Kidney tubule cell (primary cell): Measurements from ENCODE around the gene GSTO2.

Experiments
- DNase-seq: peaks from one replicate; pipeline ENCODE4 v3.0.0-alpha.2; 2018; ENCODE audit warnings: low spot score

GSTO2 gene

DNA sequence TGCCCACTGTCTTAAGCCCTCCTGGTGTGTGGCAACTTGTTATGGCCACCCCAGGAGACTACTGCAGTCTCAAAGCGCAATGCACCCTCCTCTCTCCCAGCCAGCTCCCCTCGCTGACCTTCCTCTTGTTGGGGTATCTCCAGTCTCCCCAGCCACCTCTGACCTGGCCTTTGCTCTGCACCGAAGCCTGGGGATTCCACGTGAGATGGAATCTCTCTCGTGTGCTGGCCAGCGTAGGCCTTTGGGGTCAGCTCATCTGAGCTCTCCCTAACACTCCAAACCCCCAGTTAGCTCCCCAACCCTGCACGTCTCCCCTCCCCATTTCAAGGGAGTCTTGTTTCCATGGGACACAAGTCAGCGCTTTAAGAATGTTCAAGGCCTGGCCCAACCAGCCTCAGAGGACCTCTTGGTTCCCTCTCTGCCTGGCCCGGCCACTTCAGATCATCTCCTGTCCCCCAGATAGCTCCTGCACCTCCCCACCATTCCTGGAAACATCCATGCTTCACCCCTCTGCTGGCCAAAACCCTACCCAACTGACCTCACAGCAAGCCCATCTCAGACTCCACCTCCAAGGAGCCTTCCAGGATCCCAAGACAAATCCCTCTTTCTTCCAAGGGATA, 58.1 kb downstream of the GSTO2 start:
- no peak for DNase-seq

DNA sequence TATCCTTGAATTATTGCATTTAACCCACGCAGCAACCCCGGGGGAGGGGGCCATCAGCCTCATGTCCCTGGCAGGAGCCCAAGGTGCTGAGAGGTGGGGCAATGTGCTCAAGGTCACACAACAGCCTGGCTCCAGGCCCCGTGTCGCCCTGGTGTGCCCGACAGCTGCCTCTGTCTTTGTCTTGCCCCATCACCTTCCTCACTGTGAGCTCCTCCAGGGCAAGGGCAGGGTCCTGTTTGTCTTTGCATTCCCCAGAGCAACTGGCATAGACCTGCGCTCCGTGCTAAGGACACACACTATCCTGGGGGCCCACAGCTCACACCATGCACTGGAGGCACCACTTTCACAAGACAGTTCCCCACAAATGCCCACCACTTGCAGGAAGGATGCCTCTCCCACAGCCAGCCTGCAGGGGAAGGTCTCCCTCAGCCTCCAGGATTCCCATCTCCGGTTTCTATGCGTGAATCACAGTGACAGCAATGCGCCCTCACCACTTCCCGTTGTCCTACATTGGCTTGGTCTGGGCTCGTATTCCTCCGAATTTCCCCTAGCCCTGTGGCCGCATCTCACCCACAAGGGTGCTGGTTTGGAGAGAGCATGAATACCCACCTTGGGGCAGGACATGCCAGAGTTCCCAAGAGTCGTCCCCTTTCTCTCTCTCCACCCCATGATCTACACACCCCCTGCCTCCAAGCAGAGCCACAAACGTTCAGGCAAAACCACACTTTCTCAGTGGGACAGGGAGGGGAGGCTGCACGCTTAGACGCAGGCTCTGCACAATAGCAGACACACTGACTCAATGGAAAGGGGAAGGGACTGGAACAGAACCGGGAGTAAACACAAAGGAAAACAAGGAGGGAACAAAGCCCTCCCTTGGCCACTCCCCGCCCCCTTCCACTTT, 59.0 kb downstream of the GSTO2 start:
- peak; percentile 41 for DNase-seq

DNA sequence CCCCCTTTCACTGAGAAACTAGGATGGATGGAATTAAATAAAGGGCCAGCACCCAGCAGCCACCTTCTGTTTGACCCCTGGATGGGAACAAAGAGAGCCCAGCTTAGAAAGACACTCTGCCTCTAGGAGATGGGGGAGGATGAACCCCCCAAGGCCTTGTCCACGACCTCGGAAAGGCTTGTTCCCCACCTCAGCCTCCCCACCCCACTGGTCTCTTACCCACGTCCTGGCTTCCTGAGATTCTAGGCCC, 59.6 kb downstream of the GSTO2 start:
- no peak for DNase-seq

DNA sequence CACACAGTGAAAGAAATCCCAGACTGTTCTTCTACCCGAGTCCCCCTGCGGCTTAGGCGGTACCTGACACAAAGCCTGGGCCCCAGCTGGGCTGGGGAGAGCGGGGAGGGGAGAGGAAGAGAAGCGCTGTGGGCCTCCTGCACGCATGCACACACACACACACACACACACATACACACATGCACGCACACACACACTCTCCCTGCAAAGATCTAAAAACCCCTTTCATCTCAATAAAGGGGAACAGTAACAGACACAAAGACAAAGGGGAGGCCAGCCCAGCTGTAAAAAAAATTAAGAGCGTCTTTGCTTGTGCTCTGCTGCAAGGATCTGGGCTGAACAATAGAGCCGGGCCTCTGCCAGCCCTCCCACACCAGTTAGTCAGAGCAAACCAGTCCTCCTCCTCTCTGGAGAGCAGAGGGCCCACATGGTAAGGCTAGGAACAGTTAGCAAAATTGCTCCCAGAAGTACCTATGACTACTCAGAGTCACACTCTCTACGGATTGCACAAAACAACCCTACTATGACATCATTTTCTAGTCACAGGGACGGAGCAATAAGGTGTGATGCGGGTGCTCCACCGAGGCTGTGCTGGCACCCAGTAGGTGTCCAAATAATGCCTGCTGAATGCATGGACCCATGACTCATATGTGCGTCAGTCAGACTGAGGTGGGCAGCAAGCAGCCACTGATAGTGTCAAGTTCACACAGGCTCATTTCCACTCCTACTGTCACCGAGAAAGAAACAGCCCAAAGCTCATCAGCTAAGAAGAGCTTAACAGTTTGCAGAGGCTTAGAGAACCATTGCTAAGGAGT, 60.1 kb downstream of the GSTO2 start:
- DNase-seq: peak; percentile 88

DNA sequence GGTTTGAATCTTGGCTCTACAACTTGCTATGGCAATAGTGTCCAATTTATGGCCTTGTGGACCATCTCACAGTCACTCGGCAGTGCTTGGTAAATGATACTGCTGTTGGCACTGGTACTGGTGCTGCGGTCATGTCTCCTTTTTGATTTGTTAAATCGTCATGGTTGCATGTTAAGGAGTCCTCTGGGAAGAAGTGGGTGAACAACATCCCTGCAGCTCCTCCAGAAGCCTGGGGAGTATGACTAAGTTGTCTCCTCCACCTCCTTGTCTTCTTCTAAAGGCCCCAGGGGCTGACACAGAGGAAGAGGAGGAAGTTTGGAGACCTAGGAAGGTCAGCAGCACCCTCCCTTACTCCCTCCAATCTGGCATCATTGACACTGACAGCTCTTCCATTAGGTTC, 60.8 kb downstream of the GSTO2 start:
- peak; percentile 74 for DNase-seq

DNA sequence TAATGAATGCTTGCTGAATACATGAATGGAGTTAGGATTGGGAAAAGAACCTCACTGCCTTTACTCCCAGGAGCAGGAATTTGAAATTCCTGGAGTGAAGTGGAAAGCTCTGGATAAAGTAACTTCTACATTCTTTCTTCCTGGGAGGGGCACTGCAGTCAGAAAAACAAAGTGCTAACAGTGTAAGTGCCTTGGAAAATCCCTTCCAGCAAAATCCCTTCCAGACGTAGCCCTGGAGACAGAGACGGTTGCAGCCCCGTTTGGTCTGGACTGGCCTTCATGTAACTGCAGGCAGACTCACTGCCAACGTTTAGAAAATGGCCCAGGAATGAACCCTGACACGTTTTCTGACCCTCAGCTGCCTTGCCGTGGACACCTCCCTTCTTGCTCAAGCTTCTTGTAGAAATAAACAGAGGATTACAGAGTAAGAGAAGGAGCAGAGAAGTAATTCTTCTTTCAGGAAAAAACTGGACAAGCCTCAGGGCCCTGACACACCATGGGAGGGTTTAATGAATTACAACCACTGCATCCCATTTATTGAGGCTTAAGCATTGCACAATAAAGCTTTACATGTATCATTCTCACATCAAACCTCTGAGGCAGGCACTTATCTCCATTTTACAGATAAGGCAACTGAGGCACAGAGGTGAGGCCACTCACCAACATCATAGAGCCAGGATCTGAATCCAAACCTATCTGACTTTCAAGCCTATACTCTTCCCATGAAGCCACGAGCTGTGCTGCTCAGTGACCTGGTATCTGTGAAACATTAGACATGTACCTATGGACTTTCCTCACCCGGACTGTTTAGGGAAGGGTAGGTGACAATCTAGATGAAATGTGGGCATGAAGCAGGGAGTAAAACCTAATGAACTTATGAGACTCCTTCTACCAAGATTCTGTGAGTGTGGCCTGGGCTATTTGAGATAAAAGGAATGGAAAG, 61.5 kb downstream of the GSTO2 start:
- DNase-seq: peak; percentile 68

DNA sequence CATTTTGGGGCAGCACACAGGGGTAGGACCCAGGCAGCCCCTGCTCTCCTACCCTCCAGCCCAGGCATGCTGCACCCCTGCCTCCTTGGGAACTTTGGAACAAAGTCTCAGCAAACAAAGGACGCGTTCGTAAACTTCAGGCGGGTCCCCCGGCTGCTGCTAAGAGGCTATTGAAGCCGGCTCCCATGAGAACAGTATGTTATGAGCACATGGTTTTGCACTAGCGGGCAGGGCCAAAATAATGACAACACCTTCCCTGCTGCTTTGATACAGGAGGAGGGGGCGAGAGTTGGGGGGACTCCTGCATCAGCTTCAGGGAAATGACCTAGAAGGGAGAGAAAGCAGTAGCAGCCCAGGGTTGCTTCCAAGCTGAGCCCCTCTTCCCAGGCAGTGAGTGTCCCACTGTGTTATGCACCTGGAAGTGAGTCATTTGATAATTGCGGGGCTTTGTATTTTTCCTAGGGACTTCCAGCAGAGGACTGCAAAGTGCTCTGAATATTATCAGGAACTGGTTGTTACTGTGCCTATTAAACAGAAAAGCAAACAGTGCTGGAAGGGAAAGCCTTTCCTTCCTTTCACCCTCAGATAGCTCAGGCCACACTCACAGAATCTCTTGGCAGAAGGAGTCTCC, 62.3 kb downstream of the GSTO2 start:
- peak; percentile 69 for DNase-seq

DNA sequence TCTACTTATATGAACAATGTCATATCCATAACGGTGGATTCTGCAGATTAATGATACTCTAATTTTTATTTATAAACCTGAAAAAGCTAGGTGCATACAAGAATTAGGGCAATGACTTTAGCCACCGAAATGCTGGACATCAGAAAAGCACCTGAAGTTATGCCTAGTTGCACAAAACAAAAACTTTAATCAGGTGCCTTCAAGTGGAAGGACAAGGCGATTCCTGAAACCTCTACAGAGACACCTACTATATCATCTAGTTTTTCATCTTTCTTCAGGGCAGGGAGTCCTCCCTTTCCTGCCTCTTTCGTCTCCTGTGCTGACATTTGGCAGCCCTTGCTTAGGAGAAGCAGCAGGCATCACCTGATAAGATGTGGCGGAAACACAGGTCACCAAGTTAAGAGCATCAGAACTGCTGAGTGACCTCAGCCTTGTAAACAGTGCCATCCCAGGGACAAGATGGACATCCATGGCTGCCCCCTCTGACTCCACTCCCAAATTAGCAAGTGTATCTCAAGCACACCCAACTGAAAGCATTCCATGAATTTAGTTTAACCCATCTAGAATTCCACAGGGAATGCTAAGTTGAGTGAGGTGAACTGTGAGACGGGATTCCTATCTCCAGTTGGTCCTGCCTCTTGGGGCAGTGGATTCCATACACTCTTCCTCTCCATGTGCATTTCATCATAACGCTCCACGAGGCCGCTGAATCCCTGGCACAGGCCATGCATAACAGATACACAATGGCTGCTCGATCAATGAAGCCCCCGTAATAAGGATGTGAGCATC, 63.5 kb downstream of the GSTO2 start:
- no peak for DNase-seq

DNA sequence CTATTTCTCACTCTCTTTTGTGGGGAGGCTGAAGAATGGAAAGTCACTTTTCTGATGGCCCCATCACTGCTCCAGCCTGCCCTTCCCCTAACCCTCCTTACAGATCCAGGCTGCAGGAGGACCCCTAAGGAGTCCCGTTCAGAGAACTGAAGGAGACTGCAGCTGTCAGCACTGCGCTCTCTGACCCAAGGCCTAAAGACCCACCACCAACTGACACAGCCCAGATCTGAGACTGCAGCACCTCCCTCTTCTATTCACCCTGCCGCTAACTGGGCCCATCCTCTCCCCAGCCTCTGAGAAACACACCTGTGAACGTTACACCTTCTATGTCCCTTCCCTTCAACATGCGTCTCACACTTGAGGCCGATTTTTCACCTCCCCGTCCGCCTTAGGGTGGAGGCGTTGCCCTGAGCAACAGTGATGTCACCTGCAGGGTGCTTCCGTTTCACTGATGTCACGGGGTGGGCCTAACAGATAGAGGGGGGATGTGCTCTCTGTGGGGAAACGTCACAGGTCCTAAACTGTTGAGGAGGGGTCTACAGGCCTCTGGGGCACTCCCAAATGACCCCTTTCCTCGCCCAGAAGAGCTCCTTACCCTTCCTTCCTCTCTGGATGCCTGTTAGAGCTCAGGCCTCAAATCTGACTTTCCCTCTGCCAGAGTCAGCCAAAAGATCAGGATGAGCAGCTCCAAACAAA, 64.2 kb downstream of the GSTO2 start:
- DNase-seq: no peak

DNA sequence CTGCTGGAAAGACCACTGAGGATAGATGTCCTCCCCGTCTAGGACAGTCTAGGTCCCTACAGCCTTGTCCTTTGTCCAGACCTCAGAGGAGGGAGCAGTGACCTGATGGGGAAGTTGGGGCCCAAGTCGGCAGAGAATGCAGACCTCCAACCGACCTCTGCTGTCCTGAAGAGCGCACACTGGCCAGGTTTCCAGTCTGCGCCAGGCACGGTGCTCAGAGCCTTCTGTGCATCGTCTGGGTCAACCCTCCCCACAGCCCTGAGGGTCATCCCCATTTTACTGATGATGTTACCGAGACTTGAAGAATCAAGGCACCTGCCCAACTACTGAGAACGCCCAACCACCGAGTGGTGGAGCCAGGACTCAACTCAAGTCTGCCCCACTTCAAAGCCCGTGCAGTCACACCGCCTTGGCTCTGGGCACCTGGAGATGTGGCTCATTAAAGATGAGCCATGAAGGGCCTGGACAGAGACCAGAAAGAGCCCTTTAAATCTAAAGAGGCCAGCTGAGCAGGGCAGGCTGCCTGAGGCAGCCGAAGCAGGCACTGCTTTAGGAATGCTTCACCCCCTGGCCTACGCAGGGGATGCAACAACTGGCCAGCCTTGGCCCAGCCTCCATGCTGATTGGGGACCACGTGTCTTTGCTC, 64.9 kb downstream of the GSTO2 start:
- no peak for DNase-seq

DNA sequence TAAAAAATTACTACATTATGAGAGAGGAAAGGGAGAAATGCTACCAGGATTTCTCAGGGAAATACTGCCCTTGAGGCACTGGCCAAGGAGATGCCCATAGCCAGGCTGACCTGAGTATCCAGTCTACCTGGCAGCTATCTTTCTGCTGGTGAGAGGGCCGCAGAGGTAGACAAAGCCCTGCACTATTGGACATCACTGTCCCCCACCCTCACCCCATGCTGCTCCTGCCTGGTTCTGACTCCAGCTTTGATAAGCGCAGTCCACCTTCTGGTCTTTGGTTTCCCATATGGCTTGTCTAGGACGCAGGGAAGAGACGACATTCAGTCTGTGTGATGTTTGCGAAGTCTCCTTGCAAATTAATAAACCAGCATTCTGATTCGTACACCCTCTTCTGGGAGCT, 65.6 kb downstream of the GSTO2 start:
- DNase-seq: no peak

DNA sequence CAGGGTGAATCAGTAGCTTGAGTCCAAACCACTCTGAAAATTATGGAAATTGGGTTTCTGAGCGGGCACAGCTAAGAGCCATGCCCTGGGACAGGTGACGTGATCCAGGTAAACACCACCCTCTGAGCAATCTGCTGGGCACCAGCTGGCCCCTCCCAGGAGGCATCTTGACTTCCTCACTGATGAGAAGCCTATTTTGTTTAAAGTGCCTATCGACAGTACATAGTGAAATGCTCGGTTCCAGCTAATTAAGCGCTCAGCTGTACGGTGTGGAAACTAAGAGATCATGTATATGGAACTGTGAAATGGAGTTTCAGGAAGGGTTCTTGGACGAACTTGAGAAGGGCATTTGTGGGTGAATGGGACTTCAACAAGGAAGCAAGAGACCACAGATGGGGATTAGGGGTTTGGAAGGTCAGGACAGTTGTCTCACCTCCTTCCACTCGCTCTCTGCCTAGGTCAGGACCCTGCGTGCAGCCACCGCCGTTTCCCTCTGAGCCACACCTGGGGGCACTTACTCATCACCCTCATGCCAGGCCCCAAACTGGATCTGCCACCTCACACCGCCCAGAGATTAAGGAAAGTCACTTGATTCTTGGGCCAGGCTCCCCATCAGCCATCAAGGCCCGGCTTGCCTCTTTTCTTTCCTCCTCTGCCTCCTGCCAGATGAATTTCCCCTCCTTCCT, 66.1 kb downstream of the GSTO2 start:
- DNase-seq: peak; percentile 31

DNA sequence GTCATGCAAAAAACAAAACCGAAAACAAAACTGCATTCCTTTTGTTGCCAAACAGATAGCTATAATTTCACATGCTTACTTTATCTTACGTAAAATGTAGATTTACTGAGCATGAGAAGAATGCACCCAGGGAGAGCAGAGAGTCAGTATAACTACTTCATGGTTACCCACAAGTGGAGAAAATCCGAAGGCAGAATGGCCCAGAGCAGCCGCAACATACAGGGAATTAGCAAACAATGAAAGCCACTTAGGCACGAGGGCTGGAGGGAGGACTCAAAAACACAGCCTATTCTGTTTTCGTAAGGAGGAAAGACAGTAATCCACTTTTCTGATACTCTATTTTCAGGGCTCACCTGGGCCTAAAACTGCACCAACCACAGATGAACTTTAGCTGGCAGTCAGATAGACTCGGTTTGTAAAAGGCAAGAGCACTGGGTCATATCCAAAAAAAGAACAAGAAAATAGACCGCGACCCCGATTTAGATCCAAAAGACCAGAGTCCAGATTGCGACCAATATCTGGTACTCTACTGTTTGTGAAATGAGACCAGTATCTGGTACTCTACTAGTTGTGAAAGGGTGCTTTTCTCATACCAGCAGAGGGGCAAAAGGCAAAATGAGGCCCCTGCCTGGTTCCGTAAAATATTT, 68.0 kb downstream of the GSTO2 start:
- peak; percentile 33 for DNase-seq

DNA sequence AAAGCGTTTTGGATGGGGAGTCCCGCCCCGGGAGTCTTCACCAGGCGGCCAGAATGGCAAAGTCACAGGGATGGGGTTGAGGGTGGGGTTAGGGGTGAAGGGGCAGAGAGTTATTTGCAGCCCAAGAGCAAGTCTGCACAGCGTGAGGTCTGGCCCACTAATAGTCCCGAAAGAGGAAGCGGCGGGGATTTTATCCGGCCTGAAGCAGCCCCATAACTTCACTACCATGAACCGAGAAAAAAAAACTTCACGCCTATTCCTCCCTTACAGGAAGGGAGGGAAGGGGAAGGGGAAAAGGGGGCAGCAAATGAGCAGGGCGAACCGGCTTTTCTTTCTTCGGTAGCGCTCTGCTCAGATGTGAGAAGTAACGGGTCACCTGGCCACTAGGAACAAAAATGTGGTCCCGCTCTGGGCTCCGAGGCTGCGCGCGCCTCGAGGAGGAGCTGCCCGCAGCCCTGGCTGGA, 68.6 kb downstream of the GSTO2 start:
- DNase-seq: peak; percentile 51

DNA sequence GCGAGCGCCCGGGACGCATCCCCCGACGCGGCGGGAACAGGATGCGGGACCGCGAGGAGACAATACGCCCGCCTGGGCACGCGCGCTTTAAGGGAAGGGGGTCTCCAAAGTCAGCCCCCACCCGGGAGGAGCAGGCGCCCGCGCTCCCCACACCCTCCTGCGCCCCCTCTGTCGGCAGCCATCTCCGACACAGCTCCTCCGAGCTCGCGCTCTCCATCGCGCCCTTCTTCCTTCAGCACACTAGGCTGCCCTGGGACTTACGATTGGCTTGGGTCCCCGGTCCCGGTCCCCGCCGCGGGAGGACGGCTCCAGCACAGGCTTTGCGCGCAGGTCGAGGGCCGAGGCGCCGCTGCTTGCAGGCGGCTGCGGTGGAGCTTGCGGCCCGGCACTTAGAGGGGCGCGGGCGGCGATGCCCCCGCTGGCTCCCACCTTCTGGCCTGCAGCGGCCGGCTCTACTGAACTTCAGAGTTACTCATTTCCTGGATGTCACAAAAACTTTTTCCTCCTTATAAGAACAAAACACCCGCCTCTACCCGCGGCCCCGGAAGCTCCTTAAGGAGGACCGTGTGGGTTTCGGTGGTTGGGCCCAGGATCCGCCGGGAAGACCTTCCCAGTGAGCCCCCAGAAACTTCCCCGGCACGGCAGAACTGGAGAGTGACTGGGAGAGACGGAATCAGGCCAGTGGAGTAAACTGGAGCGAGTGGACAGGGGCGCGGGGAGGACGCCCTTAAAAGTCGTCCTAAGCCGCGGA, 69.2 kb downstream of the GSTO2 start, which contains the start of gene ITPRIP:
Gene ITPRIP (minus strand): TSS at position 481 of the 751 bp plus-strand sequence. CDS start 22,414 bp downstream, outside the sequence.
- DNase-seq: peak; percentile 88

DNA sequence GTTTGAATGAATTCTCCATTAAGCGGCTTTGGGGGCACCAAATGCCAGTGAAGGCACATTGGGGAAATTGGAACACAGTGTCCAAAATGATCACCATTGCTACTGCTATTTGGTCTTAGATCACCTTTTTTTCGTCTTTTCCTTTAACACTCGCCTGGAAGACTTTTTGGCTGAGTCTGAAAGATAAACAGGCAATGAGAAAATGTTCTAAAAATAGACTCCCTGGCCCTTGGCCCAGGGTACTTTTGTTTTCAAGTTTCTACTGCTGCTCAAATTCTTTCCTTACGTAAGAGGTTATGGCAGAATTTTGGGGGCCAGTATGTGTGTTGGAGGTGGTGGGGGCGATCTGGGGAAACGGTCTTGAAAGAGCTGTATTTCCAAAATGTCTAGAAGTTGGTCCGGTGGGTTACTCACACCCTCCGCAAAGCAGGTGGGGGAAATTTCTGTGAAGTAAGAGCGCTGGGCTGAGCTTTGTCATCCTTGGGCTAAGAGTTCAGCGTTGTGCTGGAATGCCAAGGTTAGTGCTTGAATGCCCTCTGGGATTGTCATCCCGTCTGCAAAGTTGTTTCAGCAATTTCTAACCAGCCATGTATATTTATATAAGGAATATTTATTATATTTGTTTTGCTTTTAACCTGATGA, 70.6 kb downstream of the GSTO2 start:
- peak; percentile 83 for DNase-seq

DNA sequence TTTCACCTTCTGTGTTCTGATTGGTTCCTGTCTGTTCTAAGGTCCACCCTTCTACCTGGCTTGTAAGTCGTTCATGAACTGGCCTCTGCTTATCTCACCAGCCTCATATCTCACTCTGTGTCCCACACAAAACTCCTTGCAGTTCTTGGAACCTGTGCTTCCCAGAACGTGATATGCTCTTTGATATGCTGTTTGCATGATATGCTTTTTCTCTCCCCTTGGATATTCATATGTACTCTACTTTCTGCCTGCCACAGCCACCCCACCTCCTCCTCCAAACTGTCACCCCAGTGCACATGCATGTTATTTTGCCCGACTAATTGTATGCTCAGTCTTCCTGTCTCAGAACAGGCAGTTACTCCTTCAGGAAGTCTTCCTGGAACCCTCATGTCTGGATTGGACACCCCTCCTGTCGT, 71.1 kb downstream of the GSTO2 start:
- no peak for DNase-seq
